Retina (tissue), 1 donor: ENCODE results near the gene LTBP3.

Experiments
- DNase-seq: peaks from one replicate; pipeline ENCODE4 v3.0.0-alpha.2; 2016

Gene LTBP3

GRCh38 chr11:65553301-65554001, 4.7 kb downstream of the LTBP3 start:
- no peak for DNase-seq

GRCh38 chr11:65552388-65552951, 5.7 kb downstream of the LTBP3 start:
- DNase-seq: no peak

DNA sequence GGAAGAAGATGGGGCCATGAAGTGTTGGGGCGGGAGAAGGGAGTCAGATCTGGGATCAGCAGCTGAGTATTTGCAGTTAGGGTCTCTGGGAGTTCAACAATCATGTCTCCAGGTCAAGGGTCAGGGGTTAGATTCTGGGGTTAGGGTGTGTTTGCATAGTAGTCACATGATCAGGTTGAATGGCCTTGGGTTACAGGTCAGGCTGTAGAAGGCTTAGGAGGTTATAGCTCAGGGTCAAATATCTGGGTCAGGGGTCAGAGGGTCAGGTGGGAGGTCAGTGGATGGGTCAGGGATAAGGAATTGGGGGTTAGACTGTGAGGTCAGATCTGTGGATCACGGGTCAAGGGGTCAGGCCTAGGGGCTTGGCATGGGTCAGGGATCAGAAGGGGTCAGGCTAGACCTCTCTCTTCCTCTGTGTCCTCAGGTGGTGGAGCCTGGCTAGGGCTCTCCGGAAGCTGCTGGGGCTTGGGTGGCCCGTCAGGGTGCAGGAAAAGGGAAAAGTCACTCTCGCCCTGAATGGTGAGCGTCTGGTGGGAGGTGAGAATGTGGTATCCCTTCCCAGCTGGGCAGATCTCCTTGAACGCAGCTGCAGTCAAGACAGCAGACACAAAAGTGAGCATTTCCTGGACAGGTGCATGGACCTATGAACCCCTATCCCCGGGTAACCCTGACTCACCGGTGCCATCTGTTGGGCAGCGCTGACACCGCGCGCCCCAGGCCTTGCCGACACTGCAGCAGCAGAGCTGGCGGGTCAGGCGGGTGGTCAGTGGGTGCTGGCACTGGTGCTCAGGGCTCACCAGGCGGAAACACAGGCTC, 6.4 kb downstream of the LTBP3 start:
- DNase-seq: peak; percentile 43

DNA sequence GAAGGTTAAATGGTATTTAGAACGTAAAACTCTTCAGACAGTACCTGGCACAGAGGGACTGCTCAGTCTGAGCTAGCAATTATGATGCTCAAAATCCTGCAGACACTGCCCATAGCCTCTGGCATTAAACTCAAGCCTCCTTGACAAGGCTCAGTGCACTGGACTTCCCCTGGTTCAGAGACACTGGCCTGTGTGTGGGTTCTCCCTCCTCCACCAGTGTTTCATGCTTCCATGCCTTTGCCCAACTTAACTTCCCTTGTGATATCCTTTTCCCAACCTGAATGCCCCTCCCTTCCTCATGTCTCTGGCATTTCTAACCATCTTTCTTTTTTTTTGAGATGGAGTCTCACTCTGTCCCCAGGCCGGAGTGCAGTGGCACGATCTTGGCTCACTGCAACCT, 9.1 kb downstream of the LTBP3 start:
- no peak for DNase-seq

DNA sequence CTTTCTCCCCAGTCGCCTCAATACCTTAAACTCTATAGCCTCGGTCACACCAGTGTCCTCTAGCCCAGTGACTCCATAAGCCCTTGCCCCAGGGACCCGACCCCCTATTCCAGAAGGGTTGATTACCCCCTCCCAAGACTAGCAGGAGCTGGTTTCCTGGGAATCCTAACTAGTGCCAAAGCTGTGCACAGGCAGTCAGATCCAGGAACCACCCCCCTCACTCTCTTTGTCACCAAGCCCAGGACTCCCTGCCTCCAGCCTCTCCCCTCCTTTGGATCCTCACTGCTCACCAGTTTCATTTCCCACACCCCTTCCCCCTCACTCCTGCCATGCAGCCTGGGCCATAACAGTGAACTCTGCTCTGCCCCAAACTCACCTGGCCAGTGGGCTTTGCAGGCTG, 9.8 kb downstream of the LTBP3 start:
- no peak for DNase-seq

- no peak for DNase-seq
Measured at GRCh38 chr11:65547446-65548125, 10.6 kb downstream of the LTBP3 start.

DNA sequence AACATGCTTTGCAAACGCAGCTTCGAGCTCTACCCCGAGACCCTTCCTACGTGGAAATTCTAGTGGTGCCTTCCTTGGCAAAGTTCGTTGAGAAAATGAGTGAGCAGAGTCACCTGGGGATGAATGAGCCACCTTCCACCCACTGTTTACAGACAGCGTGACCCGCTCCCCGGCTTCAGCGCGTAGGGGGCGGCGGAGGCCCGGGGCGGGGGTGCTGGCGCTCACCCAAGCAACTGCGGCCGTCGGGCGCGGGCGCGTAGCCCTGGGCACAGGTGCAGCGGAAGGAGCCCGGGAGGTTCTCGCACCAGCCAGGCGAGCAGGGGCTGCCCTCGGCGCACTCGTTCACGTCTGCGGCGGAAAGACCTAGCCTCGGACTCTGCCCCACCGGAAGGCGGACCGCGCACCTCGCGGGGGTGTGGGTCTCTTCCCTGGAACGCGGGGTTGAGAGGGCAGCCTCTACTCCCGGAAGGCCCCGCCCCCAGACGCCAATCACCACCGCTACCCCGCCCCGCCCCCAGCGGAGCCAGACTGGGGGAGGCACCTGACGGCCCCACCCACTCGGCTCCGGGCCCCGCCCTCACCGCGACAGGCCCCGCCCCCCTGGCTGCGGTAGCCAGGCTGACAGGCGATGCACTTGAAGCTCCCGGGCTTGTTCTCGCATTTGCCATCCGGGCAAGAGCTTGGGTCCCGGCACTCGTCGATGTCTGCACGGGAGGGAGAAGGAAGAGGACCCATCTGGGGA, 11.8 kb downstream of the LTBP3 start:
- DNase-seq: peak; percentile 61

DNA sequence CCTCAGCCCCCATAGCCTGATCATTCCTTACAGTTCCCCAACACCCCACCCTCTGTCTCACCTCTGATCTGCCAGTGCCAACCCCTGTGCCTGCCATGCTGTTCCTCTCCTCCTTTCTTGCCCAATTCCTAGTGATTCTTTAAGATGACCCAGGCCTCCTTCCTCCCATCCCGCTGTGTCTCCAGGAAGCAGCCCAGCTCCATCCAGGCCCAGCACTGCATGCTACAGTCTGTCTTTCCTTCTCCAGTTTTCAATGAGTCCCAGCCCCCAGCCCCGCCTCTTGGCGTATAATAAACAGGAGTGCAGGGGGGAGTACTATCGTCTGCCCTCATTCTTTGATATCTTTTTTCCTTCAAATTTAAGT, 12.3 kb downstream of the LTBP3 start:
- DNase-seq: no peak

DNA sequence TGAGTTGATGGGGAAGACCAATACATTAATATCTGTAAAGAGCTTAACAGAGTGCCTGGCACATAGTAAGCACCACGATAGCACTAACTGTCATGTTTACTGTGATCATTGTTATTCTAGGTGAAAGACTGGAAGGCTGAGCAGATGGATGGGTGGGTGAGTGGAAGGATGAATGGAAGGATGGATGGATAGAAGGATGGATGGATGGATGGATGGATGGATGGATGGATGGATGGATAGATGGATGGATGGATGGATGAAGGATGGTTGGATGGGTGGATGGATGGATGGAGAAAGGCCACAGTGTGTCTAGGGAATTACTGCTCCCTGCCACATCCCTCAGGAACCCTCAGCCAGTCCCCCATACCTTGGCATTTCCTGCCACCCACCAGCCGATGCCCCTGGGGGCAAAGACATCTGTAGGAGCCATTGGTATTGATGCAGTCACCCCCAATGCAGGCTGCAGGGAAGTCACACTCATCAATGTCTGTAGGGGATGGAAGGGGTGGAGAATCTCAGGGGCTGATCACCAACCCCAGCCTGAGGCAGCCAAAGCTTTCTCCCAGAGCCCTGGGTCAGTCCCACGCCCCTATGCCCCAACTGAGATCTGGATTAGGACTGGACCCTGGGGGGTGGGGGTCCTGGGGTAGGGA, 15.3 kb downstream of the LTBP3 start:
- no peak for DNase-seq

DNA sequence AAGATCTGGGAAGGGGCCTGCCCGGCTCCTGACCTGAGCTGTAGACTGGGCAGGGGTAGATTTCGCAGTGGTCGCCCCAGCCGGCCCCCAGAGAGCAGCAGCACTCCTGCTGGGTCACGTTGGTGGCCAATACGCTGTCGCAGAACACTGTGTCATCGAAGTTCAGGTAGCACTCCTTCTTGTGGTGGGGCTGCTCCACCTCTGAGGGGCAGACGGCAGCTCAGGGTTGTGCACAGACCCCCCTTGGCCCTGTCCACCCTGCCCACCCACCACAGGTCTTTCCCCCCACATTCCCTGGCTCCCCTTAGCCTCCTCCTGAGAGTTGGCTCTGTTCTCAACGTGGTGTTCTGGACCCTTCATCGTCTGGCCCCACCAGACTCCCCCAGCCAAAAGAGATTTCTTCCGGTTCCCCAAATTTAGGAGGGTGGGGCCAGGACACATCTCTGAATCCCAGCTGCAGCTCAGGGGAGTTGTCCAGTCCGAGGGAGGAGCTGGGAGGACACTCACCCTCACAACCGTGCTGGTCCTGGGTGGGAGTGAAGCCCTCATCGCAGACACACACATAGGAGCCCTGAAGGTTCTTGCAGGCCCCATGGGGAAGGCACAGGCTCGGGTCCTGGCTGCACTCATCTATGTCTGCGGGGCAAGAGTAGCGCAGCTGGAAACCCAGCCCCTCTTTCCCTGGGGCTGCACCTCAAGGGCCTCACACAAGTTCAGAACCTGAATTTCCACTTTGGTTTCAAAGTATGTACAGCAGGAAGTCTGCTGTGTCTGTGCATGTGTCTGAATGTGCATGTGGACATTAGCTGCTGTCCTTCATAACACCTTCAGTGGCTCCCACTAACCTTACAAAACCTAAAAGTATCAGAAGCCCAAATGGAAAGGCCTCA, 16.8 kb downstream of the LTBP3 start:
- DNase-seq: no peak

GRCh38 chr11:65540290-65541092, 17.7 kb downstream of the LTBP3 start:
- peak; percentile 91 for DNase-seq

DNA sequence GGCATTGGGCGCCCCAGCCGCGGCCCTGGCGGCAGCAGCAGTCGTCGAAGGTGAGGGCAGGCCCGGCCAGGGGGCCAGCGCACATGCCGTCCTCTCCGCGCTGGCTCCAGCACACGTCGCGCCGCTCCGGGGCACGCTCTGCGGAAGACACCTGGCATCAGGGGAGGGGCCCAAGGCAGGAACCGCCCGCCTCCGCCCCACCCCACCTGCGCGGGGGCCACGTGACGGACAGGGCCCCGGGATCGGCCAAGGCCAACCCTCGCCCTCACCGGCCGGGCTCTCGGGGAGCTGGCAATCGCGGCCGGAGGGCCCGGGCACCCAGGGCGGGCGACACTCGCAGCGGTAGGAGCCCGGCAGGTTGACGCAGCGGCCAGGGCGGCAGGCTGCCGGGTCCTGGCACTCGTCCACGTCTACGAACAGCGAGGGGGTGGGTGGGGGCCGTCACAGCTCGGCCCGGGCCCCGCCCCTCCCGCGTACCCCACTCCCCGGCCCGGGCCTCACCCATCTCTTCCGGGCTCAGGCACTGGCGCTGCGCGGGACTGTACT, 18.3 kb downstream of the LTBP3 start:
- DNase-seq: no peak

DNA sequence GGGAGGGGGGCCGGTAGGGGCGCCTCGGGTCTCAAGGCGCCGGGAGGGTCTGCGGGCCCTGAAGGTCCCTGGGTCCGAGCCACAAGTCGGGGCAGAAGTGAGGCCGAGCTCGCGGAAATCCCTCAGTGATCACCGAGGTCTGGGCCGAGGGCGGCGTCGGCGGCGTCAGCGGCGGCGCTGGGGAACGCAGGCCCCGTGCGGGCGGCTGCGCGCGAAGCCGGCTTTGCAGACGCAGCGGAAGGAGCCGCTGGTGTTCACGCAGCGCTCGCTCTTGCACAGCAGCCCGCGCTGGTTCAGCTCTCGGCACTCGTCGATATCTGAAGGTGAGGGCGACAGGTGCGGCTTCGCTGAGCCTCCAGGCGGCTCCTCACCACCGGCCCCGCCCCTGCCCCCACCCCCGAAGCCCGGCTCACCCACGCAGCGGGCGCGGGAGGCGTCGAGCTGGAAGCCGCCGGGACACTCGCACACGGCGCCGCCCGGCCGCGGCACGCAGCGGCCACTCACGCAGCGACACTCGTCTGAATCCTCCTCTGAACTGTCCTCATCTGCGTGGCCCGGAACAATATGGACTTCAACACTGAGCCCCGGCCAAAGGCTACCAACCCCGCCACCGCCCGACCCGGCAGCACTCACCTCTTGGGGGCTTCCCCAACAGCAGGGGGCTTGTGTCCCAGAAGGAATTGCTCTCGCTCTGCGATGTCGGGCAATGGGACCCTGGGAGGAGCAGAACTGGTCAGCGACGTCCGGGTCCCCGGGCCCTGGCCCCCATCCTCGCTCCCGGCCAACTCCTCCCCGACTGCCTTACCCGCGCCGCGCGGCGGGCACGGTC, 19.0 kb downstream of the LTBP3 start:
- DNase-seq: peak; percentile 57

DNA sequence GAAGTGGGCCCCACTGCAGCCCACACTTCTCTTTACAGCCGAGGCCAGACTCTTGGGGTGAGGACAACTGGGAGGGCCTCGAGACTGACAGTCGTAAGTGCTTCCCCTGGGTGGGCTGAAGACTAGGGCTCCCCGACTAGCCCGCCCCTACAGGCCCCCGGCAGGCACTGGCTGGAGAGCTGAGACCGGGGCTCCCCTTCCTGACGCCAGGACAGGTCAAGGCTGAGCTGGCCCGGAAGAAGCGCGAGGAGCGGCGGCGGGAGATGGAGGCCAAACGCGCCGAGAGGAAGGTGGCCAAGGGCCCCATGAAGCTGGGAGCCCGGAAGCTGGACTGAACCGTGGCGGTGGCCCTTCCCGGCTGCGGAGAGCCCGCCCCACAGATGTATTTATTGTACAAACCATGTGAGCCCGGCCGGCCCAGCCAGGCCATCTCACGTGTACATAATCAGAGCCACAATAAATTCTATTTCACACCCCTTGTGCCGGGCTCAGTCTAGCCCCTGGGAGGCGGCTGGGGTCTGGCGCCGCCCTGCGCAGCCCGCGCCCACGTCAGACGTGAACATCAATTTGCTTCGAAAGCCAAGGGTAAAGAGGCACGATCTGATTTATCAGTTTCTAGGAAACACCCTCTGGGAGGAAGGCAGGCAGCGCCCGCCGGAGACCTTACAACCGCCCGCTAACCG, 19.8 kb downstream of the LTBP3 start:
- no peak for DNase-seq

GRCh38 chr11:65537620-65538231, 20.4 kb downstream of the LTBP3 start:
- DNase-seq: no peak

GRCh38 chr11:65537296-65537597, 20.9 kb downstream of the LTBP3 start:
- DNase-seq: no peak

DNA sequence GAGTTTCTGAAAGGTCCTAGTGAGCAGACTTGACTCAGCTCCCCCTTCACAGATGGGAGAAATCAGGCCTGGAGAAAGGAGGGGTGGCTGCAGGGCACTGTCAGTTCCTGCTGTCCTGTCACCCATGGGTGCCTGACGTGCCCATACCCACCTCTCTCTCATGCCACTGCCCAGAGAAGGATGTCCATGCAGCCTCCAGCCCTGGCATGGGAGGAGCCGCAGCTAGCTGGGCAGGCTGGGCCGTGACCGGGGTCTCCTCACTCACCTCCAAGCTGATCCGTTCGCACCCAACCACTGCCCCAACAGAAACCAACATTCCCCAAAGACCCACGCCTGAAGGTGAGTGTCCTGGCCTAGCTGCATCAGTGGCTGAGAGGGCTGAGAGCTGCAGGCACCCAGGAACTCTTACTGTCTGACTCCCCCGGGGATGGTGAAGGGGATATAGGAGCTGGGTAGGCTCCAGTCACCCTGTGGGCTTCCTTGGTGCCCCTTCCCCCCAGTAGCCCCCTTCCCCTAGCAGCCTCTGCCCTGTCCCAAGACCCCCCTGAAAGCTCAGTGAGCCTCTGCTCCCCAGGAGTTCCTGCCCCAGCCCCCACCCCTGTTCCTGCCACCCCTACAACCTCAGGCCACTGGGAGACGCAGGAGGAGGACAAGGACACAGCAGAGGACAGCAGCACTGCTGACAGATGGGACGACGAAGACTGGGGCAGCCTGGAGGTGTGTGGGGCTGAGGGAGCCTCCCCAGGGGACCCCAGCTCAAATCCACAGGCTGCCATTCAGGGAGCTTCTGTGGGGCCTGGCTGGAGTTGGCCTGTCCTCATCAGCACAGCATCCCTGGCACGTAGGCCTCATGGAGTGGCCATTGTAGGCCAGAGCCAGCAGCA, 21.5 kb downstream of the LTBP3 start:
- no peak for DNase-seq
